Mononuclear cell (primary cell): Measurements from ENCODE around the gene MCHR1. TPM values are rescaled to one million over a fixed set of nuclear protein-coding genes. Genes with fewer than 3 reads are reported as not detected.

Source experiments
- H3K27me3 ChIP-seq: 2 replicates; pipeline ENCODE4 v1.6.0; 2011; ENCODE audit warnings: low read length, control low read depth; ENCODE audit not compliant: insufficient read depth
- H3K4me1 ChIP-seq: 2 replicates; pipeline ENCODE4 v1.5.1; 2011; ENCODE audit warnings: mild to moderate bottlenecking, low read length, control low read depth; ENCODE audit not compliant: insufficient read depth
- H3K4me3 ChIP-seq: 2 replicates; pipeline ENCODE4 v1.5.1; 2011; ENCODE audit warnings: mild to moderate bottlenecking, low read length, moderate library complexity
- H3K9me3 ChIP-seq: 2 replicates; pipeline ENCODE4 v1.5.1; 2011; ENCODE audit warnings: low read depth, mild to moderate bottlenecking, control low read depth, low read length
- total RNA-seq: library from RNA; depleted of rRNA; stranded (reverse); fragments of >200 nt; gene quantifications from one replicate; pipeline ENCODE4 v1.2.3, GENCODE V29; 2012

The MCHR1 gene
- total RNA-seq, 1 donor: not detected

DNA sequence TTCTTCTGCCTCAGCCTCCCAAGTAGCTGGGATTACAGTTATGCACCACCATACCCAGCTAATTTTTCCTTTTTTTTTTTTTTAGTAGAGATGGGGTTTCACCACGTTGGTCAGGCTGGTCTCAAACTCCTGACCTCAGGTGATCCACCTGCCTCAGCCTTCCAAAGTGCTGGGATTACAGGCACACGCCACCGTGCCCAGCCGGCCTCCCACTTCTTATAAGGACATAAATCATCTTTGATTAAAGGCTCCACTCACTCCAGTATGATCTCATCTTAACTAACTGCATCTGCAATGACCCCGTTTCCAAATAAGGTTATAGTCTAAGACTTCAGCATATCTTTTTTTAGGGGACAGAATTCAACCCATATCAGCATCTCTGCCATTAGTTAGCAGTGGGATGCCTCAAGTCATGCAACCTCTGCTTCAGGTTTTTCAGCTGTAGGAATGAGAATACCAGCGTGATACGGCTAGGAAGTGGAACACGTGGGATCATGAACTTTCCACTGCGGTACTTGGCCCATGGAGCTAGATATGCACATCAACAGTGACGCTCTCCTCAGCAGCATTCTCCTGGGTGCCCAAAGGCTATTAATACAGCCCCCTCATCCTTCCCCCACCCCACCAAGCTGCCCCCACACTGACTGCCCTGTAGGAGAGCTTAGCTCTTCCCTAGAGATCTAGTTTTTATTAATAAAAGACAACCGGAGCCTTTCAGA, 41.4 kb downstream of the MCHR1 start:
- Histone ChIP-seq H3K4me3 (no peak overlapping the region), H3K9me3 (no peaks in the 10 kb centered on the region), H3K27me3 (no peaks in the 10 kb centered on the region), H3K4me1 (no peaks in the 10 kb centered on the region)

DNA sequence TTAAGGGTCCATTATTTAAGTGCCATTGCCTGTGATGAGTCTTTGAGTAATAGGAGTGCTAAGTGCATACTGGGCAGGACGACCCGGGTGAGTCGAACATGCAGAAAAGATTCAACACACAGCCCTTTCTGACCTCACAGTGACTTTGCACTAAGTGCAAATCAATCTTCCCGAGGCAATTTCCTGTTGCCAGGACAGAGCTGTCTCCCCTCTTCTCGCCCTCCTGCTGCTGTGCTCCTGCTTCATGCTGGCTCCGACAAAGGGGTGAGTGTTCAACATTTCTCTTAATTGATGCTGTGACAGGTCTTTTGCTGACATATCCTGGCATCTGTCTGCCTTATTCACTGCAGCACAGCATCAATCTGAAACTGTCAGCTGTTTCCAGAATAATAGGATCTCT, 42.0 kb downstream of the MCHR1 start:
- no peak overlapping the region for H3K4me3 ChIP-seq
- no peaks in the 10 kb centered on the region for H3K9me3 ChIP-seq

DNA sequence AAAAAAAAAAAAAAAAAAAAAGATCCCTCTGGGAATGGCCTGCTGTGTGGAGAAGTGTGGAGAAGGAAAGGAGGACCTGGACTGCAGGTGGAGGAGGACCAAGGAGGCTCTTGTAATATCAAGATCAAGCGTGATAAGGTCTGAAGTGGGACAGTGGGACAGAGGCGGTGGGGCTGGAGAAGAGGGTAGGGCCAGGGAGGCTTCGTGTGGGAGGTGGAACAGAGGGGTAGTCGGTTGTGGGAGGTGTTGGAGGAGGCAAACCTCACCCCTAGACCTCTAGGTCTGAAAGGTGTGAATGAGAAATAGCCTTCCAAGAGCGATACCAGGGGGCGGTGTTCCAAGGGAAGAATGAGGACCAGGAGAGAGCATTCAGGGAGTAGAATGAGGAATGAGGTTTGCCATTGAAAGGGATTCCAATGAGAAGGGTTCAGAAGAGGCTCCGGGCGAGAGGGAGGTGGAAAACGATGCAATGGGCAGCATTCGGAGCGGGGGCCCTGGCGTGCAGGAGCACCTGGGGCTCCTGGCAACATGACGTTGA, 44.2 kb downstream of the MCHR1 start:
- no peaks in the 10 kb centered on the region for H3K9me3 ChIP-seq
- no peaks in the 10 kb centered on the region for H3K27me3 ChIP-seq
- H3K4me1 ChIP-seq: peaks cover 13% of the 10 kb centered on the region
- H3K4me3 ChIP-seq: no peak overlapping the region

More for the DNA sequence above, 42.0 kb downstream of the MCHR1 start:
- no peaks in the 10 kb centered on the region for H3K4me1 ChIP-seq
- no peaks in the 10 kb centered on the region for H3K27me3 ChIP-seq

DNA sequence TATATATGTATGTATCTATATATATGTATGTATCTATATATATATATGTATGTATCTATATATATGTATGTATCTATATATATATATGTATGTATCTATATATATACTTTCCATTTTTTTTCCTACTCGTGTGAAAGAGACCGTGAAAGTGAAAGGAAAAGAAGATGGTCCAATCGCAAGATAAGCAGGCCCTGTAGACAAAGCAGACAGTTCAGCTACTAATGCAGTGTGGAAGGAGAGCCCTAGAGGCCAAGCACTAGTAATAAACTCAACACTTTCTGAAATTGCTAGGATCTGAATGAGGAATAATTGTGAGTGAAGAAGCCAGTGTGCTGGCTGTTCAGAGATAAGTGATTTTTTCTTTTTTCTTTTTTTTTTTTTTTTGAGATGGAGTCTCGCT, 47.2 kb downstream of the MCHR1 start:
- no peaks in the 10 kb centered on the region for H3K9me3 ChIP-seq
- no peak overlapping the region for H3K4me3 ChIP-seq
- H3K4me1 ChIP-seq: peaks cover 32% of the 10 kb centered on the region
- H3K27me3 ChIP-seq: no peaks in the 10 kb centered on the region

DNA sequence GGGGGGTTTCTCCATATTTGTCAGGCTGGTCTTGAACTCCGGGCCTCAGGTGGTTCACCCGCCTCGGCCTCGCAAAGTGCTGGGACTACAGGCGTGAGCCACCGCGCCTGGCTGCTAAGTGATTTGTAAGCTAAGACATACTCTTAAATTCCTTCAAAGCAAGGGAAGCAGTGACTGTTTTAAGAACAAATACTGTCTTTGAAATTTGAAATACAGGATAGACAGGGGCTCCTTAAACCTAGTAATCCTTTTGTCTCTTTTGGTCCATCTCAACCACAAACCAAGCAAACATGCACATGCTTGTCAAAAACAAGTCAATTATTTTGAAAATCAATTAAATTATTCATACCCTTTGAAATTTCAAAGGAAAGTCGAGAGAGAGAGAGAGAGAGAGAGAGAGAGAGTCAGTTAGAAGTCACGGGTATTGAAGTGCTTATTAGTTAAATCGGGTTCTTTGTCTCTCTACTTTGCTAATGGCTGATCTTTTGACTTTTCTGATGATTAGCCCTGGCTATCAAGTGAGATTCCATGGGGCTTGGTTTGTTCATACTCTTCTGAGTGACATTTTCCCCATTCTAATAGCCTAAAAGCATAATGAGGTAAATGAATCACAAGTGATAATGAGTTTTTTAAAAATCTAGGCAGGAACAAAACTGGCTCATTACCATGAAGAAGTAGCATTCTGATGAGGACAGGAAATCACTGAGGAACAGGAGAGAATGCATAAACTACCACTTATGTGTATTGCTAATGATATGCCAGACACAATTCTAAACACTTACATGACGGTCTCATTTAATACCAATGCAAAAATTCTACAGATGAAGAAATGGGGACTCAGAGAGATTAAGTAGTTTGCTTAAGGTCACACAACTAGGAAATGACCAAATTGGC, 48.0 kb downstream of the MCHR1 start:
- Histone ChIP-seq H3K27me3 (no peaks in the 10 kb centered on the region), H3K4me3 (no peak overlapping the region), H3K4me1 (peaks cover 37% of the 10 kb centered on the region), H3K9me3 (no peaks in the 10 kb centered on the region)

DNA sequence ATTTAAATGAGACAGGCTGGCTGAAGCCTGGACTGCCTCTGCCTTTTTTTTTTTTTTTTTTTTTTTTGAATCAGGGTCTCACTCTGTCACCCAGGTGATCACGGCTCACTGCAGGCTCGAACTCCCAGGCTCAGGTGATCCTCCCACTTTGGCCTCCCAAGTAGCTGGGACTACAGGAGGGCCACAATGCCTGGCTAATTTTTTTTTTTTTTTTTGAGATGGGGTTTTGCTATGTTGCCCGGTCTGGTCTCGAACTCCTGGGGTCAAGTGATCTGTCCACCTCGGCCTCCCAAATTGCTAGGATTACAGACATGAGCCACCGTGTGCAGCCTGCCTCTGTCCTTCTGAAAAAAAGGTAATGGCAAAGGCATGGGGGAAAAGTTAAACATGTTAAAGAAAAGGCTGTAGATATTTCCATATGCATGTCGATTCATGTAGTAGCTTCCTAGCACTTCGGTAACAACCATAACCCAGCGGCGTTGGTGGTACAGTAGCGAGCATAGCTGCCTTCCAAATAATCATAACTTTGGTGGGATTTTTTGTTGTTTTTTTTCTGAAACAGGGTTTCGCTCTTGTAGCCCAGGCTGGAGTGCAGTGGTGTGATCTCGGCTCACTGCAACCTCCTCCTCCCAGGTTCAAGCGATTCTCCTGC, 48.8 kb downstream of the MCHR1 start:
- Histone ChIP-seq H3K9me3 (no peaks in the 10 kb centered on the region), H3K4me3 (no peak overlapping the region), H3K27me3 (no peaks in the 10 kb centered on the region), H3K4me1 (peaks cover 42% of the 10 kb centered on the region)

DNA sequence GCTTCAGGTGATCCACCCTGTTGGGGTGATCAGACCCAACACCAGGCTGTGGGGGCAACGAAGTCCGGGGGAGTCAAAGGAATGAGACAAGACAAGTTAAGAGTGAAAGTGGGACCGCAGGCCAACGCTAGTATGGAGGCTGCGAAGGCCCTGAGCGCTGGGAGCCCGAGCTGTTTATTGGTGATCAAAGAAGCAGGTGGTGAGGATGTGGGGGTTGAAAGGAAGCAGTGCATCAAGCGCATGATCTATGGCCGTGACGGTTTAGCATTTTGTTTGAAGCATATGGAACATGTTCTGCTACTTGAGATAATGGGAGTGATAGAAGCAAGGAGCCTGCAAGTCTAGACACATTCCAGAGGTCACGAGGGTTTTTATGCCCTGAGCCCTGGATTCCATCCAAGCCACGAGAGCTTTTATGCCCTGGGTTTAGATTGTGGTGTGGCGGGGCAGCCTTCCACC, 49.5 kb downstream of the MCHR1 start:
- Histone ChIP-seq H3K27me3 (no peaks in the 10 kb centered on the region), H3K9me3 (no peaks in the 10 kb centered on the region), H3K4me1 (peaks cover 42% of the 10 kb centered on the region), H3K4me3 (no peak overlapping the region)

DNA sequence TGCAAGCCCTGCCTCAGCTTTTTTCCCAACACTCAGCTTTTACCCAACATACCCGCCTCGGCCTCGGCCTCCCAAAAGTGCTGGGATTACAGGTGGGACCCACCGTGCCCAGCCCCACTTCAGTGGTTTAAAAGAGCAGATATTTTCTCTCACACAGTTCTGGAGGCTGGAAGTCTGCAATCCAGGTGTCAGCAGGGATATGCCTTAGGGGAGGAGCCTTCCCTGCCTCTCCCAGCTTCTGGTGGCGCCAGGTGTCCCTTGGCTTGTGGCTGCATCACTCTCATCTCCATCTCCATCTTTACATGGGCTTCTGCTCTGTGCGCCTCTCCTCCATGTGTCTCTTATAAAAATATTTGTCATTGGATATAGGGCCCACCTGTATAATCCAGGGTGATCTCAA, 50.0 kb downstream of the MCHR1 start:
- peaks cover 42% of the 10 kb centered on the region for H3K4me1 ChIP-seq
- H3K9me3 ChIP-seq: no peaks in the 10 kb centered on the region
- H3K27me3 ChIP-seq: no peaks in the 10 kb centered on the region
- H3K4me3 ChIP-seq: no peak overlapping the region

Other genes with a start within 250 kb of the MCHR1 start
- gene MRTFA, start 42.8 kb upstream of the MCHR1 start, total RNA-seq: 40.6 TPM
- 3.9 TPM for gene SLC25A17, start 139.9 kb downstream of the MCHR1 start, total RNA-seq
- gene ST13, start 177.2 kb downstream of the MCHR1 start, total RNA-seq: 152 TPM
- gene XPNPEP3, start 177.7 kb downstream of the MCHR1 start, total RNA-seq: 11.0 TPM
- not detected for gene DNAJB7, start 182.6 kb downstream of the MCHR1 start, total RNA-seq